ENCODE results near the gene MPP7. TPM values are rescaled to one million over a fixed set of nuclear protein-coding genes. Genes with fewer than 3 reads are reported as not detected.

MPP7 gene
- polyA plus RNA-seq, 1 donor (not counting 4 experiments of a cell fraction or from before 2014, with no cell fraction given): 6.3 TPM

DNA sequence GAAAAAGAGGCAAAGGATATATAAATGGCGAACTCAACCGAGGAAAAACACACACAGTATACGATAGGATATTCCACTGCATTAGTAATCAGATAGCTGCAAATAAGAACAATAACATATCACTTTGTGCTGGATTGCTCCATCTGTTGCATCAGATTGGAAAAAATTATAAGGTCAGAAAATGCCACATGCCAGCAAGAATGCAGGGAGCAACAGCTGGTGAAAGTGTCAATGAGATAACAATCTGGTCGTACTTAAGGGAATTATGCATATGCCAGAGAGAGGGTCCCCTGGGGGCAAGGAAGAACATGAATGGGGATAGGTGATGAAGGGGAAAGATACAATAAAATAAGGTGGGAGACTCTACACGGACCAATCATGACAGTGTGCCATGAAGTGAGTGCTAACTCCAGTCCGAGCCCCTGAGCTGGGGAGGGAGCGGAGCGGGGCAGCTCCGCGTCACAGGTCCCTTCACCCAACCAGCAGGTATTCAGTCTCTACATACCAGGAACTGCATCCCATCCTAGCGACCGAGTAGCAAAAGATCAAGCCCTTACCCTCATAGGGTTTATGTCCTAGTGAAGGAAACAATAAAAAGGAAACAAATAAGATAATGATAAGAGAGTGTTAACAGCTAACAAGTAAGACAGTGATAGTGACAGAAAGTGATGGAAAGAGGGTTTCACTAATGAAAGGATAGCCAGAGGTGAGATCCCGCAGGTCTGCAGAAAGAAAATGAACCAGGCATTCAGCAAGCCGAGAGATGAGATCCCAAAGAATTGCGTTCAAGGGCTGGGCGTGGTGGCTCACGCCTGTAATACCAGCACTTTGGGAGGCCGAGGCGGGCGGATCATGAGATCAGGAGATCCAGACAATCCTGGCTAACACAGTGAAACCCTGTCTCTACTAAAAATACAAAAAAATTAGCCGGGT is 9.4 kb downstream of the MPP7 start:
- Histone ChIP-seq H3K9me1 (ENCODE audit: control insufficient read depth, extremely low read depth, insufficient read depth, low read length) (no peaks in the 10 kb centered on the region), H3K27ac (ENCODE audit: control insufficient read depth, insufficient read depth, low read length) (no peak overlapping the region), H4K20me1 (ENCODE audit: control insufficient read depth, extremely low read depth, insufficient read depth, low read length) (no peaks in the 10 kb centered on the region), H3K79me2 (ENCODE audit: control insufficient read depth, insufficient read depth, low read length) (no peaks in the 10 kb centered on the region), H3K4me1 (ENCODE audit: control insufficient read depth, extremely low read depth, insufficient read depth, low read length) (peaks cover 14% of the 10 kb centered on the region), H3K9me3 (ENCODE audit: control insufficient read depth, low read depth, low read length) (no peaks in the 10 kb centered on the region), H3K9ac (ENCODE audit: control insufficient read depth, extremely low read depth, insufficient read depth, low read length) (no peak overlapping the region), H3K4me3 (ENCODE audit: control insufficient read depth in 2 of 3, extremely low read depth in 1 of 3, insufficient read depth in 2 of 3, low read depth in 1 of 3, low read length in 3 of 3) (no peak overlapping the region), H2AFZ (ENCODE audit: control insufficient read depth, low read length) (no peak overlapping the region), H3K4me2 (ENCODE audit: control insufficient read depth, extremely low read depth, insufficient read depth, low read depth, low read length) (no peak overlapping the region), H3K27me3 (ENCODE audit: control insufficient read depth, extremely low read depth, insufficient read depth, low read length) (no peaks in the 10 kb centered on the region), H3K36me3 (ENCODE audit: control insufficient read depth in 2 of 2, extremely low read depth in 1 of 2, insufficient read depth in 2 of 2, low read length in 2 of 2) (no peaks in the 10 kb centered on the region)
- FAIRE-seq (peak; percentile 53), DNase-seq (ENCODE audit: low read depth, low spot score) (no peak)
- no peak for TF ChIP-seq EZH2 (IDR thresholded peaks at IDR 0.05; ENCODE audit: low read length)
- TF ChIP-seq, protein P1, sequence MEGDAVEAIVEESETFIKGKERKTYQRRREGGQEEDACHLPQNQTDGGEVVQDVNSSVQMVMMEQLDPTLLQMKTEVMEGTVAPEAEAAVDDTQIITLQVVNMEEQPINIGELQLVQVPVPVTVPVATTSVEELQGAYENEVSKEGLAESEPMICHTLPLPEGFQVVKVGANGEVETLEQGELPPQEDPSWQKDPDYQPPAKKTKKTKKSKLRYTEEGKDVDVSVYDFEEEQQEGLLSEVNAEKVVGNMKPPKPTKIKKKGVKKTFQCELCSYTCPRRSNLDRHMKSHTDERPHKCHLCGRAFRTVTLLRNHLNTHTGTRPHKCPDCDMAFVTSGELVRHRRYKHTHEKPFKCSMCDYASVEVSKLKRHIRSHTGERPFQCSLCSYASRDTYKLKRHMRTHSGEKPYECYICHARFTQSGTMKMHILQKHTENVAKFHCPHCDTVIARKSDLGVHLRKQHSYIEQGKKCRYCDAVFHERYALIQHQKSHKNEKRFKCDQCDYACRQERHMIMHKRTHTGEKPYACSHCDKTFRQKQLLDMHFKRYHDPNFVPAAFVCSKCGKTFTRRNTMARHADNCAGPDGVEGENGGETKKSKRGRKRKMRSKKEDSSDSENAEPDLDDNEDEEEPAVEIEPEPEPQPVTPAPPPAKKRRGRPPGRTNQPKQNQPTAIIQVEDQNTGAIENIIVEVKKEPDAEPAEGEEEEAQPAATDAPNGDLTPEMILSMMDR (optimal IDR thresholded peaks at IDR 0.05 in 1 of 3, IDR thresholded peaks at IDR 0.05 in 1 of 3, conservative IDR thresholded peaks at IDR 0.05 in 1 of 3; ENCODE audit: extremely low read depth in 1 of 3, insufficient read depth in 2 of 3, low read length in 3 of 3): no peak
- dilution Hi-C loops (cut with MboI; ENCODE audit: extremely low pct_ligation_motif_present, low sequenced_read_pairs): no loop called here

- H3K4me3 ChIP-seq (ENCODE audit: control insufficient read depth in 2 of 3, extremely low read depth in 1 of 3, insufficient read depth in 2 of 3, low read depth in 1 of 3, low read length in 3 of 3): peak overlapping the region in 1 of 3 experiments; percentile 16
- H3K9me1 ChIP-seq (ENCODE audit: control insufficient read depth, extremely low read depth, insufficient read depth, low read length): no peaks in the 10 kb centered on the region
- H3K4me2 ChIP-seq (ENCODE audit: control insufficient read depth, extremely low read depth, insufficient read depth, low read depth, low read length): peak overlapping the region; percentile 70
- no peaks in the 10 kb centered on the region for H3K36me3 ChIP-seq (ENCODE audit: control insufficient read depth in 2 of 2, extremely low read depth in 1 of 2, insufficient read depth in 2 of 2, low read length in 2 of 2)
- DNase-seq (ENCODE audit: low read depth, low spot score): peak; percentile 58
- no peaks in the 10 kb centered on the region for H3K79me2 ChIP-seq (ENCODE audit: control insufficient read depth, insufficient read depth, low read length)
- H3K9ac ChIP-seq (ENCODE audit: control insufficient read depth, extremely low read depth, insufficient read depth, low read length): peak overlapping the region; percentile 26
- H4K20me1 ChIP-seq (ENCODE audit: control insufficient read depth, extremely low read depth, insufficient read depth, low read length): no peaks in the 10 kb centered on the region
- FAIRE-seq: peak; percentile 90
- dilution Hi-C loops (cut with MboI; ENCODE audit: extremely low pct_ligation_motif_present, low sequenced_read_pairs): no loop called here
- H3K27ac ChIP-seq (ENCODE audit: control insufficient read depth, insufficient read depth, low read length): peak overlapping the region; percentile 74
- no peaks in the 10 kb centered on the region for H3K27me3 ChIP-seq (ENCODE audit: control insufficient read depth, extremely low read depth, insufficient read depth, low read length)
- H3K9me3 ChIP-seq (ENCODE audit: control insufficient read depth, low read depth, low read length): no peaks in the 10 kb centered on the region
- H3K4me1 ChIP-seq (ENCODE audit: control insufficient read depth, extremely low read depth, insufficient read depth, low read length): peaks cover 14% of the 10 kb centered on the region
- peak overlapping the region; percentile 27 for H2AFZ ChIP-seq (ENCODE audit: control insufficient read depth, low read length)
- TF ChIP-seq, protein P1 (optimal IDR thresholded peaks at IDR 0.05 in 1 of 3, IDR thresholded peaks at IDR 0.05 in 1 of 3, conservative IDR thresholded peaks at IDR 0.05 in 1 of 3; ENCODE audit: extremely low read depth in 1 of 3, insufficient read depth in 2 of 3, low read length in 3 of 3): no peak
- TF ChIP-seq EZH2 (IDR thresholded peaks at IDR 0.05; ENCODE audit: low read length): no peak
Observed at GRCh38 chr10:28291881-28292297, 11.0 kb downstream of the MPP7 start.

Measured in keratinocyte (primary cell).